ENCODE data around the gene FAM20C. TPM values are rescaled to one million over a fixed set of nuclear protein-coding genes. Genes with fewer than 3 reads are reported as not detected.

Gene FAM20C
- total RNA-seq, 2 experiments from 2014 or later: not detected

- BruUV-seq (replicated peaks): no TSS peak
- DNase-seq (ENCODE audit: low spot score): no peak
- Histone ChIP-seq H3K4me2 (ENCODE audit: low read length) (no peak overlapping the region), H3K4me3 (ENCODE audit: low read depth, low read length, poor library complexity, severe bottlenecking) (no peak overlapping the region), H2AFZ (ENCODE audit: low read length) (no peak overlapping the region), H4K20me1 (ENCODE audit: insufficient read depth, low read length) (no peaks in the 10 kb centered on the region), H3K79me2 (ENCODE audit: insufficient read depth, low read depth, low read length) (no peaks in the 10 kb centered on the region), H3K9me3 (ENCODE audit: low read length) (no peaks in the 10 kb centered on the region), H3K9me2 (ENCODE audit: insufficient read depth, low read length) (no peaks in the 10 kb centered on the region), H3K36me3 (ENCODE audit: insufficient read depth, low read length) (no peaks in the 10 kb centered on the region), H3K4me1 (ENCODE audit: insufficient read depth, low read length, poor library complexity, severe bottlenecking) (no peaks in the 10 kb centered on the region), H3K27ac (ENCODE audit: low read depth, low read length, poor library complexity, severe bottlenecking) (no peak overlapping the region)
- intact Hi-C loops (cut with micrococcal nuclease; ENCODE audit: unreplicated experiment): no loop called here
- ChIA-PET CTCF (ENCODE audit: unreplicated experiment) (no interaction called here), POLR2A (no interaction called here)
- no peak for TF ChIP-seq EZH2phosphoT487 (IDR thresholded peaks at IDR 0.05; ENCODE audit: borderline replicate concordance, low read depth, low read length)
- no peak for TF ChIP-seq CTCF (conservative IDR thresholded peaks at IDR 0.05; ENCODE audit: low read length)
These were observed 80.3 kb downstream of the FAM20C start for GRCh38 chr7:272631-273030.

- no peaks in the 10 kb centered on the region for H3K9me3 ChIP-seq (ENCODE audit: low read length)
- no peak overlapping the region for H2AFZ ChIP-seq (ENCODE audit: low read length)
- H3K4me2 ChIP-seq (ENCODE audit: low read length): no peak overlapping the region
- no peaks in the 10 kb centered on the region for H3K4me1 ChIP-seq (ENCODE audit: insufficient read depth, low read length, poor library complexity, severe bottlenecking)
- no peak for DNase-seq (ENCODE audit: low spot score)
- POLR2A ChIA-PET: no interaction called here
- no peaks in the 10 kb centered on the region for H4K20me1 ChIP-seq (ENCODE audit: insufficient read depth, low read length)
- H3K9me2 ChIP-seq (ENCODE audit: insufficient read depth, low read length): no peaks in the 10 kb centered on the region
- H3K79me2 ChIP-seq (ENCODE audit: insufficient read depth, low read depth, low read length): no peaks in the 10 kb centered on the region
- CTCF ChIA-PET (ENCODE audit: unreplicated experiment): no interaction called here
- H3K4me3 ChIP-seq (ENCODE audit: low read depth, low read length, poor library complexity, severe bottlenecking): no peak overlapping the region
- no peak overlapping the region for H3K27ac ChIP-seq (ENCODE audit: low read depth, low read length, poor library complexity, severe bottlenecking)
- intact Hi-C loops (cut with micrococcal nuclease; ENCODE audit: unreplicated experiment): no loop called here
- TF ChIP-seq EZH2phosphoT487 (IDR thresholded peaks at IDR 0.05; ENCODE audit: borderline replicate concordance, low read depth, low read length) (no peak), CTCF (conservative IDR thresholded peaks at IDR 0.05; ENCODE audit: low read length) (no peak)
- BruUV-seq (replicated peaks): no TSS peak
- no peaks in the 10 kb centered on the region for H3K36me3 ChIP-seq (ENCODE audit: insufficient read depth, low read length)
These were observed 81.0 kb downstream of the FAM20C start for GRCh38 chr7:273327-273726.

- Histone ChIP-seq H2AFZ (ENCODE audit: low read length) (no peak overlapping the region), H3K27ac (ENCODE audit: low read depth, low read length, poor library complexity, severe bottlenecking) (no peak overlapping the region), H3K36me3 (ENCODE audit: insufficient read depth, low read length) (no peaks in the 10 kb centered on the region), H3K4me3 (ENCODE audit: low read depth, low read length, poor library complexity, severe bottlenecking) (no peak overlapping the region), H3K4me2 (ENCODE audit: low read length) (no peak overlapping the region), H3K79me2 (ENCODE audit: insufficient read depth, low read depth, low read length) (no peaks in the 10 kb centered on the region), H3K9me2 (ENCODE audit: insufficient read depth, low read length) (no peaks in the 10 kb centered on the region), H3K9me3 (ENCODE audit: low read length) (no peaks in the 10 kb centered on the region), H3K4me1 (ENCODE audit: insufficient read depth, low read length, poor library complexity, severe bottlenecking) (no peaks in the 10 kb centered on the region), H4K20me1 (ENCODE audit: insufficient read depth, low read length) (no peaks in the 10 kb centered on the region)
- DNase-seq (ENCODE audit: low spot score): no peak
- no peak for TF ChIP-seq EZH2phosphoT487 (IDR thresholded peaks at IDR 0.05; ENCODE audit: borderline replicate concordance, low read depth, low read length)
- CTCF ChIA-PET (ENCODE audit: unreplicated experiment): no interaction called here
- POLR2A ChIA-PET: no interaction called here
- intact Hi-C loops (cut with micrococcal nuclease; ENCODE audit: unreplicated experiment): no loop called here
- BruUV-seq (replicated peaks): no TSS peak
These were observed 81.9 kb downstream of the FAM20C start for GRCh38 chr7:274266-274665.
